ENCODE data around the gene MAGOH. TPM values are rescaled to one million over a fixed set of nuclear protein-coding genes. Genes with fewer than 3 reads are reported as not detected.

The MAGOH gene
- total RNA-seq, 1 donor from 2014 or later: 27.3 TPM

DNA sequence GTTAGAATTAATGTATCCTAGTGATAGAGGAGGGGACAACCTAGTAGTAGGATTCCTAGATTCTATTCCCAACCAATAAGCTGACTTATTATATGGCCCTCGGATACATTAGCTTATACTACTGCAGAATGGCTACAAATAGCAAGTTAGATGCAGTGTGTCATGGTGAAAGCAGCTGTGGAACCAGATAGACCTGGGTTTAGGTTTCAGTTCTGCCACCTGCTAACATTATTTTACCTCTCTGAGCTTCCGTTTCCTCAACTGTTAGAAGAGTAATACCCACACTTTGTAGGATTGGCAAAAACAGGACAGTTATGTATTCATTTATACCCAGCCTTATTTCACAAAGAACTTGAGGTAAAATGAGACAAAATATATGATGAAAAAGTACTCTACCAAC, 21.6 kb upstream of the MAGOH start:
- Mint-ChIP-seq H3K4me1 (ENCODE audit: low read depth, unreplicated experiment) (no peaks in the 10 kb centered on the region), H3K27ac (ENCODE audit: unreplicated experiment) (no peak overlapping the region), H3K27me3 (ENCODE audit: unreplicated experiment) (no peaks in the 10 kb centered on the region), H3K4me3 (ENCODE audit: unreplicated experiment) (no peak overlapping the region), H3K9me3 (ENCODE audit: unreplicated experiment) (peaks cover 6% of the 10 kb centered on the region), H3K36me3 (ENCODE audit: unreplicated experiment) (peaks cover 12% of the 10 kb centered on the region)
- no peak for DNase-seq
- TF ChIP-seq, protein P1, sequence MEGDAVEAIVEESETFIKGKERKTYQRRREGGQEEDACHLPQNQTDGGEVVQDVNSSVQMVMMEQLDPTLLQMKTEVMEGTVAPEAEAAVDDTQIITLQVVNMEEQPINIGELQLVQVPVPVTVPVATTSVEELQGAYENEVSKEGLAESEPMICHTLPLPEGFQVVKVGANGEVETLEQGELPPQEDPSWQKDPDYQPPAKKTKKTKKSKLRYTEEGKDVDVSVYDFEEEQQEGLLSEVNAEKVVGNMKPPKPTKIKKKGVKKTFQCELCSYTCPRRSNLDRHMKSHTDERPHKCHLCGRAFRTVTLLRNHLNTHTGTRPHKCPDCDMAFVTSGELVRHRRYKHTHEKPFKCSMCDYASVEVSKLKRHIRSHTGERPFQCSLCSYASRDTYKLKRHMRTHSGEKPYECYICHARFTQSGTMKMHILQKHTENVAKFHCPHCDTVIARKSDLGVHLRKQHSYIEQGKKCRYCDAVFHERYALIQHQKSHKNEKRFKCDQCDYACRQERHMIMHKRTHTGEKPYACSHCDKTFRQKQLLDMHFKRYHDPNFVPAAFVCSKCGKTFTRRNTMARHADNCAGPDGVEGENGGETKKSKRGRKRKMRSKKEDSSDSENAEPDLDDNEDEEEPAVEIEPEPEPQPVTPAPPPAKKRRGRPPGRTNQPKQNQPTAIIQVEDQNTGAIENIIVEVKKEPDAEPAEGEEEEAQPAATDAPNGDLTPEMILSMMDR (IDR thresholded peaks at IDR 0.05; ENCODE audit: partially characterized antibody, unreplicated experiment): no peak

DNA sequence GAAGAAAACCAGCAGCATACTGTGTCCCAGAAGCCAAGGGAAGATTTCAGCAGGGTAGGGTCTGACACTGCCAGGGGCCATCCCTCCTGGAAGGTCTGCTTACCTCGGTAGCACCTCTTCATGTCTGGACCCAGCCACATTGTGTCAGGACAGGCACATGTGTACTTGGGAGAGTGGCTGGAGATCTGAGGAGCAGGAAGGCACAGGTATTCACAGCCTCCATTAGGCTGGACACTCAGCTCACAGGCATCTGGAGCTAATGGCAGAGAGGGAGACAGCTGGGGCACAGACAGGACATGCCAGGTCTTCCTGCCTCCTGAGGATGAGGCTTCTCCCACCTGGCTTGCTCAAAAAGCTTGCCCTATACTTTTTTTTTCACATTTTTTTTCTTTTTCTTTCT, 19.9 kb upstream of the MAGOH start:
- no peak for DNase-seq
- Mint-ChIP-seq H3K27me3 (ENCODE audit: unreplicated experiment) (peaks cover 1% of the 10 kb centered on the region), H3K4me1 (ENCODE audit: low read depth, unreplicated experiment) (no peaks in the 10 kb centered on the region), H3K36me3 (ENCODE audit: unreplicated experiment) (peaks cover 5% of the 10 kb centered on the region), H3K4me3 (ENCODE audit: unreplicated experiment) (no peak overlapping the region), H3K27ac (ENCODE audit: unreplicated experiment) (no peak overlapping the region), H3K9me3 (ENCODE audit: unreplicated experiment) (peaks cover 5% of the 10 kb centered on the region)
- TF ChIP-seq, protein P1 (IDR thresholded peaks at IDR 0.05; ENCODE audit: partially characterized antibody, unreplicated experiment): no peak

DNA sequence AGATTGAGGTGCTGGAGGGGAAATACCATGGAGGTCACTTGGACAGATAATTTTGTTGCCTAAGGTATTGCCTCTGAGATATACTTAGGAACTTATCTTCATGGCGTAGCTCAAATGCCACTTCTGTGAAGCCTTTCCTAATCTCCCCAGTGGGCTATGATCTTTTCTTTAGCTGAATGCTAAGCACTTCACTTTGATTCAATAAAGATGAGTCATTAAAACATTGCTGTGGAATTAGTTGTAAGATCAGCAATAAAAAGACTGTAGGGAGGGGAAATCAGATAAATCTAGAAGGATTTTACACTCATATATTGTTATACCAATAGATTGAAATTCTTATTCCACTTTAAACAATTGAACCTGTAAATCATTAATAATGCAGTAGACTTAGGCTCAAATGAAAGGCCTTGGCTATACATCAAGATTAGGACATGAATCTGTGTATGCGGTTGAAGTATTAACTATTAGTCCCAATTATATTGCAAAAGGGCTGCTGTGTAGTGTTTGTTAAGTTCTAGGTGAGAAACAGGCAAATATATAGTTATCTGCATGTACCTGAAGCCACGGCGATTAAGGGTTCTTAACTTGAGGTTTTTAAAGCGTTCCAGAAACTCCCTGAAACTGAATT, 19.2 kb upstream of the MAGOH start:
- DNase-seq: no peak
- Mint-ChIP-seq H3K36me3 (ENCODE audit: unreplicated experiment) (peaks cover 5% of the 10 kb centered on the region), H3K4me1 (ENCODE audit: low read depth, unreplicated experiment) (no peaks in the 10 kb centered on the region), H3K9me3 (ENCODE audit: unreplicated experiment) (peaks cover 5% of the 10 kb centered on the region), H3K4me3 (ENCODE audit: unreplicated experiment) (no peak overlapping the region), H3K27ac (ENCODE audit: unreplicated experiment) (no peak overlapping the region), H3K27me3 (ENCODE audit: unreplicated experiment) (peaks cover 1% of the 10 kb centered on the region)
- TF ChIP-seq, protein P1 (IDR thresholded peaks at IDR 0.05; ENCODE audit: partially characterized antibody, unreplicated experiment): no peak

DNA sequence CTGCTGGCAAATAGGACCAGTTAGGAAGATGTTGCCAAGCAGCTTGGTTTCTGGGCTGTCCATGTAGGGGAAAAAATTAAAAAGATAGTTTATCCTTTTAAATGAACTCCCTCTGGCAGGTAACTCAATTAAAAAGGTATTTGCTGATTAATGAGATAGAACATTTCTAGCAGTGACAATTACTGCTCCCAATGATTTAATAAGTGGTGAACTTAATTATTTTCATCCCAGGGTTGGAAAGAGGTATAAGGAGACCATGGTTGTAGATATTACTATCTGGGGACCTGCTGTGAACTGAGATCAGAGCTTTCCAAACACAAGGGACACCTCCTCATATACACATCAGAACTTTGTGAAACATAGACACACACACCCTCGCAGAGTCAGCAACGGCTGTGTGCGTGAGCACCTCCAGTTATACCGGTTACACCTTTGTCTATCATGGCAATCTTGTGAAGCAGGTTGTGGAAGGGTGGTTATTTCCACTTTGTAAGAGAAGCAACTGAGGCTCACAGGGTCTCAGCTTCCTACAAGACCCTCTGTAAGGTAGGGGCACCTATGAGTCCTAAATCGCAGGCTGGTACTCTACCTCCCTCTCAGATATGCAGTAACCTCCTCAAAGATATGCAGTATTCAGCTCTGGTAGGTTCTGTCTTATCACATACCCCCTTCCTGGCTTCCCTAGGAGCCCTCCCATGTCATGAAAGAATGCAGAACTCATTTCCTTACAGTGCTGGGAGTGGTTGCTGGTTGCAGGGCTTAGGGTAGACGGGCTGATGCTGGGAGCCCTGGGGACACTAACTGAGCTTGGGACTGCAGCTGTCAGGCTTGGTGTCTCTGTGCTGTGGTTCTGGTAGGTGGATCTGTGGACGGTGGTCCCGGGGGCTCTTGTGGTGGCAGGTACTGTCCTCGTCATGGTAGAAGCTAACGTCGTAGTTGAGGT, 18.5 kb upstream of the MAGOH start:
- no peak overlapping the region for H3K4me3 Mint-ChIP-seq (ENCODE audit: unreplicated experiment)
- peaks cover 5% of the 10 kb centered on the region for H3K9me3 Mint-ChIP-seq (ENCODE audit: unreplicated experiment)
- H3K4me1 Mint-ChIP-seq (ENCODE audit: low read depth, unreplicated experiment): no peaks in the 10 kb centered on the region
- DNase-seq: no peak
- TF ChIP-seq, protein P1 (IDR thresholded peaks at IDR 0.05; ENCODE audit: partially characterized antibody, unreplicated experiment): no peak
- peaks cover 1% of the 10 kb centered on the region for H3K27me3 Mint-ChIP-seq (ENCODE audit: unreplicated experiment)
- H3K36me3 Mint-ChIP-seq (ENCODE audit: unreplicated experiment): peaks cover 5% of the 10 kb centered on the region
- no peak overlapping the region for H3K27ac Mint-ChIP-seq (ENCODE audit: unreplicated experiment)

DNA sequence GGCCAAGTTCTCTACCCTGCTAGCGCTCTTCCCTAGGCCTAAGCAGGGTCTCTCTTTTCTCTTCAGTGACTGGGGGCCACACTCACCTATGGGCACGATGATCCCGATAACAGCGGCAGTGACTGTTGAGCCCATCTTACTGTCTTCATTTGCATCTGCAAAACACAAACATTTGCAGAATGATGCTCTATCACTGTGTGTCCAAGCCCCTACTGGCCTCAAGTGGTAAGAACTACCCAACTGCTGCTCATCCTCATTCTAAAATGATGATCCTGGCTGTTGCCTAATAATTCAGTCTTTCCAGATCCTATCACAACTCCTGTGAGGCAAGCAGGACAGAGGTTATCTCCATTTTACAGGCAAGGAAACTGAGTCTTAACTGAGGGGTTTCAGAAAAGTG, 16.7 kb upstream of the MAGOH start:
- TF ChIP-seq, protein P1 (IDR thresholded peaks at IDR 0.05; ENCODE audit: partially characterized antibody, unreplicated experiment): no peak
- H3K27me3 Mint-ChIP-seq (ENCODE audit: unreplicated experiment): peaks cover 9% of the 10 kb centered on the region
- no peak overlapping the region for H3K4me3 Mint-ChIP-seq (ENCODE audit: unreplicated experiment)
- H3K27ac Mint-ChIP-seq (ENCODE audit: unreplicated experiment): no peak overlapping the region
- H3K9me3 Mint-ChIP-seq (ENCODE audit: unreplicated experiment): peaks cover 5% of the 10 kb centered on the region
- peaks cover 5% of the 10 kb centered on the region for H3K4me1 Mint-ChIP-seq (ENCODE audit: low read depth, unreplicated experiment)
- no peak for DNase-seq
- H3K36me3 Mint-ChIP-seq (ENCODE audit: unreplicated experiment): peaks cover 5% of the 10 kb centered on the region
